HG02973 (cell line): Measurements from ENCODE around the gene ZBTB38.

Source experiments
- ATAC-seq: cut with Tn5 transposase; IDR thresholded peaks from one replicate; pipeline ENCODE4 v1.9.1; 2021; ENCODE audit warnings: moderate library complexity; ENCODE audit not compliant: unreplicated experiment

ZBTB38 gene

DNA sequence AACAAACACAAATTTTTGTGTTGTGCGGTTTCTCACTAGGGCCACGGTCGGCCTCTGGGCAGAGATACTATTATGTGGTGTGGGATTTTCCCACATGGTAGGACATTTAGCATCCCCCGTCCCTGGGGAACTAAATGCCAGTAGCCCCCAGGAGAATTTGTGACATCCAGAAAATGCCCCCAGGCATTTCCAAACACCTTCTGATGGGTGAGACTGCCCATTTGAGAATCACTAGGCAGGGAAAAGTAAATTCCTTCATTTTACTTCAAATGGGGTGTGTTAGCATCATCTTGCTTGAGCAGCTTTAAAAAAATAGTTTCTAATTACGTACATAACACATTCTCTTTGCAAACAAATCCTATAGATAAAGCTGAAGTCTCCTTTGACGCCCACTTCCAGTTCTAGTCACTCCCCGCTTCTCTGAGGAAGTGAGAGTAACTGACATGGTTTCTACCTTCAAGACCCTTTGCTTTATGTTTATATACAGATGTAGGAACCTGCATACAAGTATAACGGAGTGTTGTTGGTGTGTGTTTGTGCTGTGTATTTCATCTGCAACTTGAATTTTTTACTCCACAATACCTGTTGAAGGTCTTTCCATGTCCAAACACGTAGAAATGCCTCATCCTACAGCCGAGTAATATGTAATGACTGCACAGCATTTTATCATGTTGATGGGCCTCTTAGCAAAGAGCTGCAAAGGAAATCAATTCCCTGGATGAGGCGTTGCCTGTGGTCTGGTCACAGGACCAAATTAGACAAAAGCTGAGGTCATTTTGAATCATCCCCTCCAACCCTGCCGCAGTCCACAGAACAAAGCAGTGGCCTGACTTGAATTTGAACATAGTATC is 31.4 kb upstream of the ZBTB38 start:
- ATAC-seq, result peak; percentile 93

DNA sequence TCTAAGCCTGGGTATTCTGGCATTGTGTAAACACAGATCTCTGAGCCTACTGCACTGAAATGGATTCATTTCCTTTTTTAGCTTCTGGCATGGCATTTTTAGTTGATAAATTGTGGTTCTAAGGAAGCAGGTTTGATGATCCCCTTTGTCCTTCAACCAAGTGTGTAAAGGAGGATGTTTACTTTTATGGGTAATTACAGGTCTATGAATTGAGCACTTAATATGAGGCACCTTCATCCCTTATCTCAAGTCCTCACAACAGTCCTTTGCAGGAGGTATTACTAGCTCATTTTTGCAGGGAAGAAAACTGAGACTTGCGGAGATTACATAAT is 30.8 kb upstream of the ZBTB38 start:
- ATAC-seq, result no peak

DNA sequence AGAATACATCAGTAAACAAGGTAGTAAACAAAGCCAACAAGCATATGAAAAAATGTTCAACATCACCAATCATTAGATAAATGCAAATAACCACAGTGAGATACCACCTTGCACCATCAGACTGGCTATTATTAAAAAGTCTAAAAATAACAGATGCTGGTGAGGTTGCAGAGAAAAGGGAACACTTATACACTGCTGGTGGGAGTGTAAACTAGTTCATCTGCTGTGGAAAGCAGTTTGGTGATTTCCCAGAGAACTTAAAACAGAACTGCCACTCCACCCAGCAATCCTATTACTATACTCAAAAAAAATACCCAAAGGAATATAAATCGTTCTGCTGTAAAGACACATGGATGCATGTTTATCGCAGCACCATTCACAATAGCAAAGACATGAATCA is 30.3 kb upstream of the ZBTB38 start:
- ATAC-seq, result no peak

DNA sequence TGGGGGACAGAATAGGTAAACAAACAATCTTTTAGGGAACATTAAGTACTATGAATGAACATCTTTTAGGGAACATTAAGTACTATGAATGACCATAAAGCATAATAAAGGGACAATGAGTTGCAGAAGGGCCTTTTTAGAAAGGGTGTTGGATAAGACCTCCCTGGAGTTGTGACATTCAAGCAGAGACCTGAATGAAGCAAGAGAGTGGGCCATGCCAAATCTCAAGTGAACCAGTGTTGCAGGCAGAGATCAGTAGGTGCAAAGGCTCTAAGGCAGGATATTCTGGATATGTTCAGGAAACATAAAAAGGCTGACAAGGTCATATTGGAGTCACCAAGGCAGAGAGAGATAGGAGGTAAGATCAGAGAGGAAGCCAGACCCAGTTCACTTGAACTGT is 29.4 kb upstream of the ZBTB38 start:
- no peak for ATAC-seq

DNA sequence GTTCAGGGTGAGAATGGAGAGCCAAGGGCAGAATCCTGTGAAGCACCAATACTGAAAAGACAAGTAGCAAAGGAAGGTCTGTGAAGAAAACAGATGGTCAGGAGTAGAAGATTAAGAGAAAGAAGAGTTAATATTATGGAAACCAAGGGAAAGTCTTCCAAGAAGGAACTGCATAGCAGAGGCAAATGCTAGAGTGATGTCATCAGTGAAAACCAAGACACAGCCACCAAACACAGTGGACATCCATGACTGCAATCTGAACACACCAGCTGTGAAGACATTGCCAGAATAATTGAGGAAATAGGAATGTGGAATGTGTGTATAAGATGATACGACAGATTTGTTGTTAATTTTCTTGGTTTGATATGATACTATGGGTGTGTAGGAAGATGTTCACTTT is 26.8 kb upstream of the ZBTB38 start:
- no peak for ATAC-seq

- ATAC-seq, result no peak
These were observed 25.9 kb upstream of the ZBTB38 start for GRCh38 chr3:141342386-141342785.

DNA sequence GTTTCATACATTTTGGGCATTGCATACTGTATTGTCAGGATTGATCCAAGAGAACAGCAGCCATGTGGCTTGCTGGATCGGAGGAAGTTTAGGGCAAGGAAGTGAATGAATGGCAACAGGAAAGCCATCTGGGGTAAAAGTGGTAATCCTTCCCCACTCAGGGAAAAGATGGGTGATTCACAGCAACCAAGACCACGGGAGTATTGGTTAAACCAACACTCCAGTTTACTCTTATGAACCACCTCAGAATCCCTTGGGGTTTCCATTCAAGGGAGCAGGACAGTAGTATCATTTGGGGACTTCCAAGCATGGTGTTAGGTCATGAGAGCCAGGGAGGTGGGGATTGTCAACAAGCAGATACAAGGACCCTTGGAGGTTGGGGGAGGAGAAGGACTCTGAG is 25.2 kb upstream of the ZBTB38 start:
- no peak for ATAC-seq

- no peak for ATAC-seq
These were observed 24.4 kb upstream of the ZBTB38 start for GRCh38 chr3:141343865-141344271.

DNA sequence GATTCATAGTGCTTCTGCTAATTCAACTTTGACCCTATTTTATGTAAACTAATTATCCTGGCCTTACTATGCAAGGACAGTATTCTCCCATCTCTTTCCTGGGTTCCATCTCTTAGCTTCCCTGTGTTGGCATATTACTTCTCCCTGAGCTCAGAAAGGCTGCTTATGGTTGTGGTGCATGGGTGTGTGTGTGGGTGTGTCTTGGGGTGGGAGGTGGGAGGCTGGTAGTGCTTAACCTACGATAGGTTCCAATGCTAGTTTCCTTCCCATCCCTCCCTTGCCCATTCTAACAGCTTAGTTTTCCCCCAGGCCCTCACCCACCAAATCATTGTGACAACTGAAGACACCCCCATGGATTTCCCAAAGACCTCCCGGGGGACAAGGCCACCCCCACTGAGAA is 22.8 kb upstream of the ZBTB38 start:
- no peak for ATAC-seq

GRCh38 chr3:141346007-141346406 is 22.3 kb upstream of the ZBTB38 start:
- ATAC-seq, result no peak

- no peak for ATAC-seq
These were observed 21.9 kb upstream of the ZBTB38 start for GRCh38 chr3:141346418-141346817.

- no peak for ATAC-seq
These were observed 21.5 kb upstream of the ZBTB38 start for GRCh38 chr3:141346839-141347238.

DNA sequence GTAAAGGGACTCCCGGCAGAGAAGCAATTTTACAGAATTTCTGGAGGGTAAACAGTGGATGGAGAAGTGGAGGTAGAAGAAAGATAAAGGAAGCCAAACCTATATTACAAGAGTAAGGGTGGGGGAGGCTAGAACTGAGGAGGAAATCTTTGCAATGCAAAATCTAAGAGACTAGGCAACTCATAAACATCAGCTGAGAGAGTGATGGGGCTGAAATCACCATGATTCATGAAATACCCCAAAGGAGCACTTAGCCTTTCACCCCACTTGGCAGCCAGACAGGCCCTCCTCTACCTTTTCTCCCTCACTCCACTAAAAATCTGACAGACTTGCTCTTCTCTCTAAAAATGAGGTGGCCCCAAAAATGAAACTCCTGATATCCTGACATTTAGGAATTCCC is 19.5 kb upstream of the ZBTB38 start:
- ATAC-seq, result no peak

DNA sequence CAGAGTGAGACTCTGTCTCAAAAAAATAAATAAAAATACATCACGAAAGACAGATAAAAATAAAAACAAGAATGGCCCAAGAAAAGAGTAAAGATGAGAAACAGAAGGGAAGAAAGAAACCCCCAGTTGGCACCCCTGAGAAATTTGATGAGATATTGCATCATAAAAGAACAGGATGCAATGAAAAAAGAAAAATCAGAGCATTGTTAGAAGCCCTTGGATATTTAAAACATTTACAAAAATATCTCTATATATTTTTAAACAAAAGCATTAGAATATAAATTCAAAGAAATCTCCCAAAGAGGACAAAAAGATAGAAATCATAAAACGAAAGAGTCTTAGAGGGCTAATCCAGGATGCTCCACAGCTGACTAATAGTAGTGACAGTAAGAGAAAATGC is 18.6 kb upstream of the ZBTB38 start:
- ATAC-seq, result no peak

GRCh38 chr3:141350666-141351065 is 17.6 kb upstream of the ZBTB38 start:
- ATAC-seq, result no peak

GRCh38 chr3:141352262-141352984 is 15.9 kb upstream of the ZBTB38 start:
- ATAC-seq, result no peak

DNA sequence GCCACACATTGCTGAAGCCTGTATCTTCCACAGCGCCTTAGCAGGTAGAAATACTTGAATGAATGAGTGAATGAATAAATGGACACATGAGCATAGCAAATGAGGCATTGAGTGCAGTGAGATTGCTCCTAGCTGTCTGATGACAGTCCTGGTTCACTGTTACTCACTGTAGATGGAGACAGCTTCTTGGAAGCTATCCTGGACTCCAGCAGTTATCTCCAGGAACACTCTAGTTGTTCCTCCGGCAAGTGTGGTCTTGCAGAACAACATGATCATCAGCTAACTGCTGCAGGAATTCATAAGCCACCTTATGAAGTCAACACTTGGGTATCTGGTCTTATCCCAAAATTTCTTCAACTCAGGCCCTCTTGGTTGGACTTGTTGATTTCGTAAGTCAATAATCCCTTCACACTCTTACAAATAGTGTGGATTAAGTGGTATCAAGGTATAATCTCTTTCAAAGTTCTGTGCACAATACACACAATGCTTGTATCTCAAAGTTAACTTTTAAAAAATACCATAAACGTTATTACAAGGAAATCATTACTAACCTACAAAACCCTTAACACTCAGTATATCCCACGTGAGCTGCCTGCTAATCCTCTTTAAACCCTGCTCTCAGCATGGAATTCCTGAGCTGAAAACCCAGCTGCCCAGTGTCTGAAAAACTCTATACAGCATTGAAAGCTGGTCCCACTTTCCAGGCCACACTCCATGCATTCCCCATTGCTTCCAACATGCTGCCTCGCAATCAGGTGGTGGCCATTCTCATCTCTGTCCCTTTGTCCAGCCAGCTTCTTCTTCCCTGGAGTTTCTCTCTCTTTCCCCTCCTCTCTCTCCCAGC is 14.4 kb upstream of the ZBTB38 start:
- no peak for ATAC-seq

- ATAC-seq, result no peak
These were observed 13.8 kb upstream of the ZBTB38 start for GRCh38 chr3:141354517-141354916.

- no peak for ATAC-seq
These were observed 13.1 kb upstream of the ZBTB38 start for GRCh38 chr3:141355242-141355641.

- ATAC-seq, result no peak
These were observed 12.3 kb upstream of the ZBTB38 start for GRCh38 chr3:141356046-141356445.

DNA sequence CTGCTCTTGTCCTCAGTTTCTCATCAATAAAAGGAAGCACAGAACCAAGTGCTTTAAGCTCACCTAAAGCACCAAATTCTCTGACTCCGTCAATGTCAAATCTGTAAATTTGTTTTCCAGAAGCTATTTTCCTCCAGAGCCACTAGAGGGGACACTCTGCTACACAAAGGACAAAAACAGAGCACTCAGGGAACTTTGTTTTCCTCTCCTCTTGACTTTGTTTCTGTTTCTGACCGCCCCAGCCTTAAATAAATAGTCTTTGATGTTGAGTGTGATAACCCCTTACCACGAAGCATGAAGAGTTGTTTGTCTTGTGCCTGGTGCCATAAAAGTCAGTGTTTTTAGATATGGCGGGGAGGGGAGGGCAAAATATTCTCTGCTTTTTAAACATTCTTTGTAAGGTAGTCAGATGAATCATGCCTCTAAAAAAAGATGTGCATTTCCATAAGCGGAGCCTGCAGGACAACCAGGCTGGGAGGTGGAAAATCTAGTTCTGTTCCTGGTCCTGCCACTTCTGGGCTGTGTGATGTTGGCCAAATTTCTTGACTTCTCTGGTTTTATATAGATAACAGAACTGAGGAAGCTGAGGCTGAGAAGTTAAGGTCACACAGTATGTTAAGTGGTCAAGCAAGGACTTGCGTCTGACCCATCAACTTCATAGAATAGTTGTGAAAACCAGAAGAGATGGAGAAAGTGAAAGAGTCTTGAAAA is 7.3 kb upstream of the ZBTB38 start:
- peak; percentile 52 for ATAC-seq
